H4 (cell line): ENCODE measurements around the gene EIF4A3. TPM values are rescaled to one million over a fixed set of nuclear protein-coding genes. Genes with fewer than 3 reads are reported as not detected.
A peak's percentile ranks its signal among the peaks of the same experiment; 100 is the strongest.

Experiments used
- DNase-seq: peaks from one replicate; pipeline ENCODE4 v3.0.0-alpha.2; 2015; ENCODE audit warnings: low spot score
- total RNA-seq: library from RNA; depleted of rRNA; stranded (reverse); fragments of >200 nt; shearing (Covaris generic); gene quantifications from 2 replicates; pipeline ENCODE4 v1.2.3, GENCODE V29; 2014

Gene EIF4A3
- total RNA-seq, 1 experiment from 2014 or later, result 156 TPM

DNA sequence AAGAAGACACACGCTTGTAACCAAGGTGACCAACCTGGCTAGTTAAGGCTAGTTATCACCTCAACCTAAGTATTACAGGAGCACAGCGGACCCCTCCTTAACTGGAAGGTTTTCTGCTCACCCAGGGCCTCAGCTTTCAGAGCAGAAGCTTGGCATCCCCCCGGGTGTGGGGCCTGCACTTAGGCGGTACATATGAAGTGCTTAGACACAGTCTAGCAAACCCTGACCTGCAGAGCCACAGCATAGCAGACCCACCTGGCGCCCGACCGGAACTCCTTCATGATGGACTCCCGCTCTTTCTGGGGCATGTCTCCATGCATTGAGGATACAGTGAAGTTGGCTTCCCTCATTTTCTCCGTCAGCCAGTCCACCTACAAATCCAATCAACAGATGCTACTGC is 9.8 kb downstream of the EIF4A3 start:
- no peak for DNase-seq

DNA sequence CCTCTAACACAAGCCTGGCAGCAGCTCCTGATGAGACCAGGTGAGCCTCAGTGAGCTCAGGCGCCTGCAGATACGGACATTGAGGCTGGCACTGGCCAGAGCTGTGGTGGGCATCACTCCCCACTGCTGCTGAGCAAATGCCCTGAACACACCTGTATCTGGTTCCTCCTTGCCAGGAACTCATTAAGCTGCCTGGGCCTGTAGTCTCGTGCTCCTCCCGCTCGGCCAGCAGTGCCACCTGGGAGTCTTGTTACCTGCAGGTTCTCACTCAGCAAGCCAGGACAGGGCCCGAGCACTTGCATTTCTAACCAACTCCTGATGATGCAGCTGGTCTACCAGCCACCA is 13.3 kb downstream of the EIF4A3 start:
- DNase-seq, result no peak

DNA sequence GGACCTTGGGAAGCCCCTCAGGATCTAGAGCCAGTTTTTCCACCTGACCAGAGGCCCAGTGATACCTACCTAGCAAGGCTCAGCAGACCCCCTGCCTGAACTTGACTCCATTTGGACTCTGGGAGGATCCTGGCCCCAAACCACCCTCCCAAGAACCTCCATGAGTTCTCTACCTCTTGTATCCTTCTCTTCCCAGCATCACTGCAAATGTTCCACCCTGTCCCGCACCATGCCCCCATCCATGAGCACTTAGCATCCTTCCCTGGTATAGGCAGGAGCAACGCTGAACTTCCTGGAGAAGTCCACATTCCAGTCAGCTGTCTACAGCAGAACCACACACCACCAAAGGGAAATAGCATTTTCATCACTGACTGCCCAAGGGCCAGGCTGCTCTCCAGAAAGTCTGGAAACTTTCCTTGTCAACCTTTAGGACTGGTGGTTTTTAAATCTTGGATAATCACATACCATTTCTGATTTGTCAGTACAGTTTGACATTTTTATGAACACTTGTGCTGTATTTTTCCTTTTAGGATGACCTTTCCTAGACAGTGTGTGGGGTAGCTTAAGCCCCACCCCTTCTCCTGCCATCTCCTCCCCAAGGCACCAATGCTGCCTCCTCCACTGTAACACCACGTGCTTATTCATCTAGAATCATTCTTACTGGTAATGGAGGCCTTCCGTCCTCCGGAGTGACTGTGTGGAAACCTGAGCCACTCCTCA is 13.9 kb downstream of the EIF4A3 start:
- DNase-seq, result no peak

DNA sequence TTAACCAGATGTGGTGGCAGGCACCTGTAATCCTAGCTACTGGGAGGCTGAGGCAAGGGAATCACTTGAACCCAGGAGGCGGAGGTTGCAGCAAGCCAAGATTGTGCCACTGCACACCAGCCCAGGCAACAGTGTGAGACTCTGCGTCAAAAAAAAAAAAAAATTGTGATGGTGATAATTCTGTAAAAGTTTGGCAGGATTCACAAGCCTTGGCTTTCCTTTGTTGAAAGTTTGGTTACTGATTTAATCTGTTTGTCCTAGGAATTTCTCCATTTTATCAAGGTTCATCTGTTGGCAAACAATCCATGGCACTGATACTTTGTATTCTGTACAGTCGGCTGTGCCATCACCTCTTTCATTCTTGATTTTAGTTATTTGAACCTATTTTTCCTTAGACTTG is 15.9 kb downstream of the EIF4A3 start:
- no peak for DNase-seq

DNA sequence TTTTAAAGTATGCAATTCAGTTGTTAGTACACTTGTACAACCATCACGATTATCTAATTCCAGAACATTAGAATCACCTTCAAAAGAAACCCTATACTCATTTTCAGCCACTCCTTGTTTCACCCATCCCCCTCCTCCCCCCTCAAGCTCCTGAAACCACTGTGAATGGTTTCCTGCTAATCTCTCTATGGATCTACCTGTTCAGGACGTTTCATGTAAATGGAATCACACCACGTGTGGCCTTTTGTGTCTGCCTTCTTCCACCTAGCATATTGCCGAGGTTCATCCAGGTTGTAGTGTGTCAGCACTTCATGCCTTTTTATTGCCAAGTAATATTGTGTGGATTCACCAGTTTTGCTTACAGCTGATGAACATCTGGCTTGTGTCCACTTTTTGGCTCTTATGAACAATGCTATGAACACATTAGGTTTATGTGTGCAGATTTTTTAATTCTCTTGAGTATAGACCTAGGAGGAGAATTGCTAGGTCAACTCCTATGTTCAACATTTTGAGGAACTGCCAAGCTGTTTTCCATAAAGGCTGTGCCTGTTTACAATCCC is 17.8 kb downstream of the EIF4A3 start:
- DNase-seq, result no peak

DNA sequence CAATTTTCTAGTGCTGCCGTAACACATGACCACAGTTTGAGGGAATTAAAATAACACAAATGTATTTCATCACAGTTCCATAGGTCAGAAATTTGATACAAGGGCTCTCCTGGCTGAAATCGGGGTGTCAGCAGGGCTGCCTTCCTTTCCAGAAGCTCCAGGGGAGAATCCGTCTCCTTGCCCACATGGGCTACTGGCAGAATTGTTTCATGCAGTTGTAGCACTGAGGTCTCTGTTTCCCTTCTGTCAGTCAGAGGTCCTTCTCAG is 20.5 kb downstream of the EIF4A3 start:
- DNase-seq, result no peak

DNA sequence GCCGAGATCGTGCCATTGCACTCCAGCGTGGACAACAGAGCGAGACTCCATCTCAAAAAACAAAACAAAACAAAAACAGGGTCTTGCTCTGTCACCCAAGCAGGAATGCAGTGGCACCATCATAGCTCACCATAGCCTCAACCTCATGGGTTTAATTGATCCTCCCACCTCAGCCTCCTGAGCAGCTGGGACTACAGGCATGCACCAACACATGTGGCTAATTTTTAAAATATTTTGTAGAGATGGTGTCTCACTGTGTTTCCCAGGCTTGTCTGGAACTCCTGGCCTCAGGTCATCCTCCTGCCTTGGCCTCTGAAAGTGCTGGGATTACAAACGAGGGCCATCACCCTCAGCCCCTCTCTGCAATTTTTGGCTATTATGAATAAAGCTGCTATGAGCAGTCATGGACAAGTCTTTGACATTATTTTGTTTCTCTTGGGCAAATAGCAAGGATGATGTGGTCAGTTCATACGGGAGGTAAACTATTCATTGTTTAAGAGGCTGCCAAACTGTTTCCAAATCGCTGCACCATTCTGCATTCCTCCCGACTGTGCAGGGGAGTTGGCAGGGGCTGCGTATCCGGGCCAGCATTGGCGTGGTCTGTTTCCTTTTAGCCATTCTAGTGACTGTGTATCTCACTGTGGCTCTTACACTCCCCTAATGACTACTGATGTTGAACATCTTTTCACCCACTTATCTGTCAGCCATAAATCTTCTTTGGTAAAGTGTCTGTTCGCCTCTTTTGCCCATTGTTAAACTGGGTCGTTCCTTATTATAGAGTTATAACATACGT is 21.1 kb downstream of the EIF4A3 start:
- DNase-seq, result no peak

DNA sequence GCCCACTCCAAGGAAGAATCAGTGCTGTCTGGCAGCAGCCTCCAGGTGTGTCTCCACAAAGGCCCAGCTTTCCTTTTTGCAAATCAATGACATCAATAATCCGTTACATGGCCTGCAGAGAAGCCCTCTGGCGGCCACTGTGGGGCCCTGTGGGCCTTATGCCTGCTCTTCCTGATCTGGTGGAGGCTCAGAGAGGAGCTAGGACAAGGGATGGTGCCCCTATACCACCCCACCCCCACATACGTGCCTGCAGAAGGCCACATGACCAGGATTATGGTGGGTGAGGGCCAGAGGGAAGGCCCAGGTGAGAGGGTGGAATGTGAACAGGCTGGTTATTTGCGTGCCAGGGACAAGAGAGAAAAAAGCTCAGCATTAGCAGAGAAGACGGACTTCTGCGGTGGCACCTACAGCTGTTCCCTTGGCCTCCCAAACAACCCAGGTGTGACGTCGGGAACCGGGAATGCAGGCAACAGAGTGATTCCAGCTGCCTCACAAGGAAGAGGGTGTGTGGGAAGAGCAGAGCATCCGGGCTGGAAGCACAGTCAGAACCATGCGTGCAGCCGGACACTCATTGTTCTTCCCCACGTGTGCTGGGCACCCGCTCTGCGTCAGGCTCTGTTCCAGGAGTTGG is 22.5 kb downstream of the EIF4A3 start:
- no peak for DNase-seq

DNA sequence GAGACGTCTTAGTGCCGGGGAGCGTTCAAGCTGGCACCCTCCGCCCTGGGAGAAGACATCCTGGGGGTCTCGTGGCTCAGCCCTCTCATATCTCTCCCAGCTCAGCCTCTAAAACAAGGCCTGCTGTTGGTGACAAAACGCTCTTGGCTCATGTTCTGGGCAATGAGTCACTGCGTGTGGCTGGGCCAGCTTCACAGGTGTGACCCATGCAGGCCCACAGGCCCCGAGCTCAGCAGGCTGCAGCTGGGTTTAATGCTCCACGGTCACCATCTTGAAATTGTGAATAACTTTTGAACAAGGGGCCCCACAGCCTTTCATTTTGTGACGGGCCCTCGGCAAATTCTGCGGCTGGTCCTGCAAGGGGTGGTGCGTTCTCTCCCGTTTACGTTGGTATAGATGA is 23.1 kb downstream of the EIF4A3 start:
- peak; percentile 53 for DNase-seq

DNA sequence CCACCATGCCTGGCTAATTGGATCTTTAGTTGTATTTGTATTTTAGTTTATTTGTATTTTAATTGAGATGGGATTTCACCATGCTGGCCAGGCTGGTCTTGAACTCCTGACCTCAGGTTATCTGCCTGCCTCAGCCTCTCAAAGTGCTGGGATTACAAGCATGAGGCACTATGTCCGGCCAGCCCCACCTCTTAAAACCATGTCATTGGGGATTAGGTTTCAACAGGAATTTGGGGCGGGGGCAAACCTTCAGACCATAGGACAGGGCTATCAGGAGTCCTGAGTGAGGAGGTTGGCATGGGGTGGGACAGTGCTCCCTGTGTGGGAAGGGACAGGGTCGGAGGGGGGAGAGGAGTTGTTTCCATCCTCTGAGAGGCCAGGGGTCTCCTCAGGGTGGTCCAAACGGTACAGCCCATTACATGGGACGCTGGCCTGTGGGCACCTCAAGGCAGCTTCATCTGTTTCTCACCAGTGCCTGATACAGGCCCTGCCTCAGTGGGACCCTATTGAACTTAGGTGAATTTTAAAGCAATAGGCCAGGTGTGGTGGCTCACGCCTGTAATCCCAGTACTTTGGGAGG is 23.9 kb downstream of the EIF4A3 start:
- DNase-seq, result no peak

DNA sequence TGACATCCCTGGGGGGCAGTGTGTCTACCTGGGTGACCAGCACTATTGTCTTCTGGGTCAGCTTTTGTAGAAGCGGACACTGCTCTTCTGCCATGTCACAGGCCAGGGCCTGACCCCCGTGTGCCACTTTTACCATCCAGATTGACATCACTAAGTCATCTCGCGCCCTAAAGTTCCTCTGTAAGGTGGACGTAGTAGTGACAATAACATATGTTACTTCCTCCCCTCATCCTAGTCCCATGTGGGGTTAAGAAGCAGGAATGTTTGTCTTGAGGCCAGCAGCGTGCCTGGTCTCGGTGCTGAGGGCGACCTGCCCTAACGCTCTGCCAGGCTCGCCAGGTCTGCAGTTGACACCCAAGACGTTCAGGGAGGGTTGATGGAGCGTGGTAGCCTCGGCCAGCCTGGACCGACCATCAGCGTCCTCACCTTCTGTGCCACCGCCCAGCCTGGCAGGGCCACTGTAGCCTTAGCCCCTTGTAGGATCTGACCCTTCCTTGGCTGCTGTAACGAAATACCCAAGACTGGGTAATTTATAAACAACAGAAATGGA is 24.8 kb downstream of the EIF4A3 start:
- no peak for DNase-seq

DNA sequence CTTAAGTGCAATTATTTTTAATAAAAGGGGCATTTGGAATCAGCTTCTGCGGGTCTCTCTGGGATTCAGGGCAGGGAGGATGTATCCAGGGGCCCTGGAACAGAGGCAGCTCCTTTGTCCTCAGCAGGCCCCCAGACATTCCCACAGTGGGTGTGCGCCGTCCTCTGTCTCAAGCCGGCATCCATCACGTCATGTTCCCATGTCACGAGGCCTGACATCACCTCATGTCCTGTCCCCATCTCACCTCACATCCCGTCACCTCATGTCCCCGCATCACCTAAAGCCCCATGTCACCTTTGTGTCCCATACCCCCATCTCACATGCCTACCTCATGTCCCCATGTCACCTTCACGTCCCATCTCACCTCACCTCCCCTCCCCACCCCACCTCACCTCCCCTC is 27.1 kb downstream of the EIF4A3 start:
- DNase-seq, result no peak

DNA sequence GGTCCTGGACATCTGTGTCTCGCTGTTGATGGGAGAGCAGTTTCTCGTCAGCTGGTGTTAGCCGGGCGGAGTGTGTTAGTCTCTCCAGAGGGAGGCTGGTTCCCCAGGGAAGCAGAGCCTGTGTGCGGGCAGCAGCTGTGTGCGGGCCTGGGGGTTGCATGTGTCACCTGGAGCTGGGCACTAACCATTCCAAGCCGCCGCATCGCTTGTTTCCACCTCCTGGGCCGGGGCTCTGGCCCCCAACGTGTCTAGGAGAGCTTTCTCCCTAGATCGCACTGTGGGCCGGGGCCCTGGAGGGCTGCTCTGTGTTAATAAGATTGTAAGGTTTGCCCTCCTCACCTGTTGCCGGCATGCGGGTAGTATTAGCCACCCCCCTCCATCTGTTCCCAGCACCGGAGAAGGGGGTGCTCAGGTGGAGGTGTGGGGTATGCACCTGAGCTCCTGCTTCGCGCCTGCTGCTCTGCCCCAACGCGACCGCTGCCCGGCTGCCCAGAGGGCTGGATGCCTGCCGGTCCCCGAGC is 27.6 kb downstream of the EIF4A3 start:
- DNase-seq, result peak; percentile 5

DNA sequence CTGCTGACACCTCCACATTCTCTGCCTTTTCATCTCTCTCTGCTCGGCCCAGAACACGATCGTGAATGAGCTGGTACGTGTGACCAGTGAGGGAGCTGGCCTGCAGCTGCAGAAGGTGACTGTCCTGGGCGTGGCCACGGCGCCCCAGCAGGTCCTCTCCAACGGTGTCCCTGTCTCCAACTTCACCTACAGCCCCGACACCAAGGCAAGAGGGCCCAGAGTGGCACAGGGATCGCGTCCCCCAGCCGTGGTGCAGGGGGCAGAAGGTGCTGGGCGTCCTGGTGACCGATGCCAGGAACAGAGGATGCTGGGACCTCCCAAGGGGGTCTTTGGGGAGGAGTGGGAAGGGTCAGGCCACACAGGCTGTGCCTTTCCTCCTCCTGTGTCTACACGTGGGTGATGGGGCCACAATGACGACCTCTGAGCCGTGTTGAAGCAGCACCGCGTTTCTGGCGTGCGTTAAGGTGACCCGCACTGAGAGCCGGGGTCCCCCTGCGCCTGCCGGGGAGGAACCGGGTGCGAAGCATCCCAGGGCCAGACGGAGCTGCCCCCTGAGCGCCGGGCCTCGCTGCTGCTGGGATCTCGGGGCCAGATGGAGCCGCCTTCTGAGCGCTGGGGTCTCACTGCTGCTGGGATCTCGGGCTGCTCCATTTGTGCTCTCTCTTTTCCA is 28.2 kb downstream of the EIF4A3 start:
- peak; percentile 11 for DNase-seq

DNA sequence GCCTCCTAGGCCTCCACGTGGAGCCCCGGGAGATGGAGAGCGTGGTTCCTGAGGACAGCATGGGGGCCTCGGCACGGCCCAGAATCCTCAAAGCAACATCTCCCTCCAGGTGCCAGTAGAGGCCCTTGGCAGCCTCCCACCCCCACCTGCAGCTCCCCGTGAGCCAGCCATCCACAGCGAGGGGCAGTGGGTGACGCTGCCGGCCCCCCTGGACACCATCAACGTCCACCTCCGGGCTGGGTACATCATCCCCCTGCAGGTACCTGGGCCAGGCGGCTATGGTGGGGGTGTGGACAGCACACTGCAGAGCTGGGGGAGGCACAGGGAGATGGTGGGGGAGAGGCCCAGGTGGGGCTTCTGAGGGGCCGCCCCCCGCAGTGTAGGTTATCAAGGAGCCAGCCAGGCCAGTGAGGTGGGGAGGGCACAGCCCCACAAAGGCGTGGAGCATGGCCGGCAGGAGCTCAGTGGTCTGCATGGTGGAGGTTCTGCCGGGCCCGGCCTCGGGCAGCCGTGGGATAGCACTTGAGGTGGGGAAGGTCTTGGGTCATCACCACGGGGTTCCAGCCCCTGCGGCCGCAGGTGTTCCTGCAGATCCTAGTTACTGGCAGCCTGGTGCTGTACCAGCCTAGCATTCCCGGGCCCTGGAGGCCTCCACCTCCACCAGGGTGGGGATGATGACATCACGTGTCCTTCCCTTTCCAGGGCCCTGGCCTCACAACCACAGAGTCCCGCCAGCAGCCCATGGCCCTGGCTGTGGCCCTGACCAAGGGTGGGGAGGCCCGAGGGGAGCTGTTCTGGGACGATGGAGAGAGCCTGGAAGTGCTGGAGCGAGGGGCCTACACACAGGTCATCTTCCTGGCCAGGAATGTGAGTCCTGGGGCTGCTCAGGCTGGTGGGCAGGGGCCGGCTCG is 29.2 kb downstream of the EIF4A3 start:
- DNase-seq, result no peak

DNA sequence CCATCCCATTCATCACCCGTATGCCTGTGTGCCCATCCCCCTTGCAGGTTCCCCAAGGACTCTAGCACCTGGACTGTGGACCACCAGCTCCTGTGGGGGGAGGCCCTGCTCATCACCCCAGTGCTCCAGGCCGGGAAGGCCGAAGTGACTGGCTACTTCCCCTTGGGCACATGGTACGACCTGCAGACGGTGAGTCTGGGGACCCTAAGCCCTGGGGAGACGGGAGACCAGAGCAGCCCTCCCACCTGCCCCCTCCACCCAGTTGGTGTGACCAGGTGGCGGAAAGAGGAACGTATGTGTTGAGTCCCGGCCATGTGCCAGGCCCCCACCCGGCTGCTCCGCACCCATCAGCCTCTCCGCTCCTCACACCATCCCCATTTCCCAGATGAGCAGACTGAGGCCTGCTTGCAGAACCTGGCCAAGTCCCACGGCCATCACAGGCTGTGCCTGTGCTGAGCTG is 30.0 kb downstream of the EIF4A3 start:
- peak; percentile 6 for DNase-seq

DNA sequence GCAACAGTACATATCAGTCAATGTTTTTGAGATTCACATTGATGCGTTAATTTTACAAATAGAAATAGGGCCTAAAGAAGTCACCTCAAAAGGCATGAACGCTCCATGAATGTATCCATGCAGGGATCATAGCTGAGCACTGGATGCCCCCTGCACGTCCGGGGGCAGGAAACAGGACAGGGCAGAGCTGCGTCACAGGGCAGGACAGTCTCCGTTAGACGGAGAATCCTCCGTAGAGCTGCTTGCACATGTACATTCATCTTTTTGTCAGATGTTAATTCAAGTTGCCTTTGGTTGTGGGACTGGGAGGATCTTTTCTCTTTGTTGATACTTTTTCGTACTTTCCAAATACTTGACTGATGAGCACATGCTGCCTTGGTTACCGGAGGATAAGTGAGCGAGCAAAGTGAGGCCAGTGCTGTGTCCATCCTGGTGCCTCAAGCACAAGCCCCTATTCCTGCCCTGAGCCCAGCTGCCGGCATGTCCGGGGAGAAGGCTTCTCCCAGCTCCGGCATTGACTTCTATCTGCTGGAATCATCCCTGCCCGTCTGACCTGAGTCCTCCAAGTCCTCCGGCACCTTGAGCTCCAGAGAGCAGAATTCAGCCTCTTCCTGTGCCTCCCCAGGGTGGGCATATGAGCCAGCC is 30.5 kb downstream of the EIF4A3 start:
- DNase-seq, result peak; percentile 2

DNA sequence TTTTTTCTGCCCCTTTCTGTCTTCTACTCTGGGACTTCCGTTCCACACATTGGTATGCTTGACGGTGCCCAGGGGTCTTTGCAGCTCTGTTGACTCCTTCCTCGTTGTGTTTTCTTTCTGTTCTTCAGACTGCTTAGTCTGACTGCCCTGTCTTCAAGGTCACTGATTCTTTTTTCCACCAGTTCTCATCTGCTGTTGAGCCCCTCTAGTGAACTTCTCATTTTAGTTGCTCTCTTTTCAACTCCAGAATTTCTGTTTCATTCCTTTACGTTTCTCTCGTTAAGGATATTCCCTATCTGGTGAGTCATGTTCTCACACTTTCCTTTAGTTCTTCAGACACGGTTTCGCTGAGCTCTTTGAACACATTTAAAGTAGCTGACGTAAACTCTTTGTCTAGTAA is 31.8 kb downstream of the EIF4A3 start:
- no peak for DNase-seq

DNA sequence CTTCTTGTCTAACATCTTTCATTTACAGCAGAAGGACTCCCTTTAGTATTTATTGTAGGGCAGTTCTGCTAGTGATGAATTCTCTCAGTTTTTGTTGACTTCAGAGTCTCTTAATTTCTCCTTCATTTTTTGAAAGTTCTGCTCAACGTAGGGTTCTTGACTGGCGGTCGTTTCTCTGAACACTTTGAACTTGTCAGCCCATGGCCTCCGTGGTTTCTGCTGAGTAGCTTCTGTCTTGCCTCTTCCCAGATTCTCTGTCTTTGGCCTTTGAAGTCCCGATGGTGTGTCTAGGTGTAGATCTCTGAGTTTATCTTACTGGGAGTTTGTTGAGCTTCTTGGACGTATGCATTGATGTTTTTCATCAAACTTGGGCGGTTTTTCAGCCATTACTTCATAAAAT is 32.2 kb downstream of the EIF4A3 start:
- DNase-seq, result no peak

DNA sequence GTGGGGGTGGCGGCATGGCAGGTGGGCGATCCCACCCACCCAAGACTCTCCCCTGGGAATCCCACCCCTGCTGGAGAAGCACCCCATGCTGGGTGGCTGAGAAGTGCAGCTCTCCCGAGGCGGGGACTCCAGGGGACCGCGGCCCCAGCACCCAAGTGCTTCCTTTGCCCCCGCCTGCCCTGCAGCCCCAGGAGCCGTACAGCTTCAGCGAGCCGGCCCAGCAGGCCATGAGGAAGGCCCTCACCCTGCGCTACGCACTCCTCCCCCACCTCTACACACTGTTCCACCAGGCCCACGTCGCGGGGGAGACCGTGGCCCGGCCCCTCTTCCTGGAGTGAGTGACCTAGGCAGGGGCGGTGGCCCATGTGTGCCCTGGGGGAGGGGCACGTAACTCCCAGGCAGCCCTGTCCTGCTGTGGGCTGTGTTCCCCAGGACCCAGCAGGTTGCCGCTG is 33.9 kb downstream of the EIF4A3 start:
- peak; percentile 3 for DNase-seq
